HEK293 (cell line): Measurements from ENCODE around the gene CYP26A1.

Experiments
- GLIS1 ChIP-seq: fragments of 450-650 bp; formaldehyde crosslinking; IDR thresholded peaks from 2 replicates; pipeline ENCODE4 v1.5.1; 2016; ENCODE audit warnings: missing biosample characterization, missing genetic modification characterization
- OSR2 ChIP-seq: fragments of 450-650 bp; formaldehyde crosslinking; IDR thresholded peaks from 2 replicates; pipeline ENCODE4 v1.5.1; 2016; ENCODE audit warnings: missing biosample characterization, missing genetic modification characterization
- ZBTB1 ChIP-seq: fragments of 450-650 bp; formaldehyde crosslinking; IDR thresholded peaks from 2 replicates; pipeline ENCODE4 v1.5.1; 2016; ENCODE audit warnings: missing biosample characterization, missing genetic modification characterization
- ZBTB21 ChIP-seq: fragments of 450-650 bp; formaldehyde crosslinking; IDR thresholded peaks from 2 replicates; pipeline ENCODE4 v1.5.1; 2017; ENCODE audit warnings: missing biosample characterization, missing genetic modification characterization
- ZNF473 ChIP-seq: fragments of 450-650 bp; formaldehyde crosslinking; IDR thresholded peaks from 2 replicates; pipeline ENCODE4 v1.5.1; 2017; ENCODE audit warnings: missing biosample characterization, missing genetic modification characterization
- ZNF621 ChIP-seq: fragments of 450-650 bp; formaldehyde crosslinking; IDR thresholded peaks from 2 replicates; pipeline ENCODE4 v1.5.1; 2017; ENCODE audit warnings: missing biosample characterization, missing genetic modification characterization
- ZNF629 ChIP-seq: fragments of 450-650 bp; formaldehyde crosslinking; IDR thresholded peaks from 2 replicates; pipeline ENCODE4 v1.5.1; 2017; ENCODE audit warnings: missing biosample characterization, missing genetic modification characterization
- ZNF707 ChIP-seq: fragments of 450-650 bp; formaldehyde crosslinking; IDR thresholded peaks from 2 replicates; pipeline ENCODE4 v1.5.1; 2016; ENCODE audit warnings: missing biosample characterization, missing genetic modification characterization
- ZNF776 ChIP-seq: fragments of 450-650 bp; formaldehyde crosslinking; IDR thresholded peaks from 2 replicates; pipeline ENCODE4 v1.5.0; 2017; ENCODE audit warnings: missing biosample characterization, missing genetic modification characterization, borderline replicate concordance
- ZNF792 ChIP-seq: fragments of 450-650 bp; formaldehyde crosslinking; IDR thresholded peaks from 2 replicates; pipeline ENCODE4 v1.5.1; 2016; ENCODE audit warnings: missing biosample characterization, missing genetic modification characterization
- TF ChIP-seq, protein P1 (sequence below): fragments of 450-650 bp; formaldehyde crosslinking; IDR thresholded peaks from 2 replicates; pipeline ENCODE4 v1.5.1; 2016; ENCODE audit warnings: missing biosample characterization, missing genetic modification characterization
- TF ChIP-seq, protein P2 (sequence below): fragments of 450-650 bp; formaldehyde crosslinking; IDR thresholded peaks from 2 replicates; pipeline ENCODE4 v1.5.1; 2016; ENCODE audit warnings: missing biosample characterization, missing genetic modification characterization
- TF ChIP-seq, protein P3 (sequence below): fragments of 450-650 bp; formaldehyde crosslinking; IDR thresholded peaks from 2 replicates; pipeline ENCODE4 v1.5.1; 2016; ENCODE audit warnings: missing biosample characterization, missing genetic modification characterization
- TF ChIP-seq, protein P4 (sequence below): fragments of 450-650 bp; formaldehyde crosslinking; IDR thresholded peaks from 2 replicates; pipeline ENCODE4 v1.5.1; 2016; ENCODE audit warnings: missing biosample characterization, missing genetic modification characterization, low read depth

DNA sequence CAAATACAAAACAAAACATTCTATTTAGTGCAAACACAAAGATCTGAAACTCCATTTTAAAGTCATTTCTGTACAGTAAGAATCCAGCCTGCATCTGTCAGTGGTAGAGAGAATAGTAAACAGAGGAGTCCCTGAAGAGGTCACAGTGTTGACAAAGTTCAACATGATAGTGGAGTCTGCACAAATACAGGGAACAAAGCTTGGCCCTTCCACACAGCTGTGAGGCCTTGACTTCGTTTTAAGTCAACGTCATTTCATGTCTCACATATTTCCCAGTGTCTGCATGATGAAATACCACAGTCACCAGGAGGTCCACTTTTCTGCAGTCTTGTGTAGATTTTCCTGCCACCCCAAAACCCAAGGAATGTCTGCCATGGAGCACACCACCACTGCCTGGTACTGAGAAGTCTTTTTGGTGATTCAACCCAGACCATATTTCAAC, 33.0 kb downstream of the CYP26A1 start:
- TF ChIP-seq ZNF707 (tag by site-specific recombination) (no peak), GLIS1 (tag by site-specific recombination) (no peak), ZNF629 (tag by site-specific recombination) (no peak), ZBTB21 (tag by site-specific recombination) (no peak), ZNF792 (no peak), OSR2 (tag by site-specific recombination) (no peak), ZBTB1 (tag by site-specific recombination) (no peak), ZNF621 (no peak), ZNF776 (tag by site-specific recombination) (no peak), ZNF473 (no peak)
- TF ChIP-seq, protein P1, sequence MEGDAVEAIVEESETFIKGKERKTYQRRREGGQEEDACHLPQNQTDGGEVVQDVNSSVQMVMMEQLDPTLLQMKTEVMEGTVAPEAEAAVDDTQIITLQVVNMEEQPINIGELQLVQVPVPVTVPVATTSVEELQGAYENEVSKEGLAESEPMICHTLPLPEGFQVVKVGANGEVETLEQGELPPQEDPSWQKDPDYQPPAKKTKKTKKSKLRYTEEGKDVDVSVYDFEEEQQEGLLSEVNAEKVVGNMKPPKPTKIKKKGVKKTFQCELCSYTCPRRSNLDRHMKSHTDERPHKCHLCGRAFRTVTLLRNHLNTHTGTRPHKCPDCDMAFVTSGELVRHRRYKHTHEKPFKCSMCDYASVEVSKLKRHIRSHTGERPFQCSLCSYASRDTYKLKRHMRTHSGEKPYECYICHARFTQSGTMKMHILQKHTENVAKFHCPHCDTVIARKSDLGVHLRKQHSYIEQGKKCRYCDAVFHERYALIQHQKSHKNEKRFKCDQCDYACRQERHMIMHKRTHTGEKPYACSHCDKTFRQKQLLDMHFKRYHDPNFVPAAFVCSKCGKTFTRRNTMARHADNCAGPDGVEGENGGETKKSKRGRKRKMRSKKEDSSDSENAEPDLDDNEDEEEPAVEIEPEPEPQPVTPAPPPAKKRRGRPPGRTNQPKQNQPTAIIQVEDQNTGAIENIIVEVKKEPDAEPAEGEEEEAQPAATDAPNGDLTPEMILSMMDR (tag by site-specific recombination): no peak
- TF ChIP-seq, protein P2, sequence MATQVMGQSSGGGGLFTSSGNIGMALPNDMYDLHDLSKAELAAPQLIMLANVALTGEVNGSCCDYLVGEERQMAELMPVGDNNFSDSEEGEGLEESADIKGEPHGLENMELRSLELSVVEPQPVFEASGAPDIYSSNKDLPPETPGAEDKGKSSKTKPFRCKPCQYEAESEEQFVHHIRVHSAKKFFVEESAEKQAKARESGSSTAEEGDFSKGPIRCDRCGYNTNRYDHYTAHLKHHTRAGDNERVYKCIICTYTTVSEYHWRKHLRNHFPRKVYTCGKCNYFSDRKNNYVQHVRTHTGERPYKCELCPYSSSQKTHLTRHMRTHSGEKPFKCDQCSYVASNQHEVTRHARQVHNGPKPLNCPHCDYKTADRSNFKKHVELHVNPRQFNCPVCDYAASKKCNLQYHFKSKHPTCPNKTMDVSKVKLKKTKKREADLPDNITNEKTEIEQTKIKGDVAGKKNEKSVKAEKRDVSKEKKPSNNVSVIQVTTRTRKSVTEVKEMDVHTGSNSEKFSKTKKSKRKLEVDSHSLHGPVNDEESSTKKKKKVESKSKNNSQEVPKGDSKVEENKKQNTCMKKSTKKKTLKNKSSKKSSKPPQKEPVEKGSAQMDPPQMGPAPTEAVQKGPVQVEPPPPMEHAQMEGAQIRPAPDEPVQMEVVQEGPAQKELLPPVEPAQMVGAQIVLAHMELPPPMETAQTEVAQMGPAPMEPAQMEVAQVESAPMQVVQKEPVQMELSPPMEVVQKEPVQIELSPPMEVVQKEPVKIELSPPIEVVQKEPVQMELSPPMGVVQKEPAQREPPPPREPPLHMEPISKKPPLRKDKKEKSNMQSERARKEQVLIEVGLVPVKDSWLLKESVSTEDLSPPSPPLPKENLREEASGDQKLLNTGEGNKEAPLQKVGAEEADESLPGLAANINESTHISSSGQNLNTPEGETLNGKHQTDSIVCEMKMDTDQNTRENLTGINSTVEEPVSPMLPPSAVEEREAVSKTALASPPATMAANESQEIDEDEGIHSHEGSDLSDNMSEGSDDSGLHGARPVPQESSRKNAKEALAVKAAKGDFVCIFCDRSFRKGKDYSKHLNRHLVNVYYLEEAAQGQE: no peak
- TF ChIP-seq, protein P3, sequence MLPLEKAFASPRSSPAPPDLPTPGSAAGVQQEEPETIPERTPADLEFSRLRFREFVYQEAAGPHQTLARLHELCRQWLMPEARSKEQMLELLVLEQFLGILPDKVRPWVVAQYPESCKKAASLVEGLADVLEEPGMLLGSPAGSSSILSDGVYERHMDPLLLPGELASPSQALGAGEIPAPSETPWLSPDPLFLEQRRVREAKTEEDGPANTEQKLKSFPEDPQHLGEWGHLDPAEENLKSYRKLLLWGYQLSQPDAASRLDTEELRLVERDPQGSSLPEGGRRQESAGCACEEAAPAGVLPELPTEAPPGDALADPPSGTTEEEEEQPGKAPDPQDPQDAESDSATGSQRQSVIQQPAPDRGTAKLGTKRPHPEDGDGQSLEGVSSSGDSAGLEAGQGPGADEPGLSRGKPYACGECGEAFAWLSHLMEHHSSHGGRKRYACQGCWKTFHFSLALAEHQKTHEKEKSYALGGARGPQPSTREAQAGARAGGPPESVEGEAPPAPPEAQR (tag by site-specific recombination): no peak
- TF ChIP-seq, protein P4, sequence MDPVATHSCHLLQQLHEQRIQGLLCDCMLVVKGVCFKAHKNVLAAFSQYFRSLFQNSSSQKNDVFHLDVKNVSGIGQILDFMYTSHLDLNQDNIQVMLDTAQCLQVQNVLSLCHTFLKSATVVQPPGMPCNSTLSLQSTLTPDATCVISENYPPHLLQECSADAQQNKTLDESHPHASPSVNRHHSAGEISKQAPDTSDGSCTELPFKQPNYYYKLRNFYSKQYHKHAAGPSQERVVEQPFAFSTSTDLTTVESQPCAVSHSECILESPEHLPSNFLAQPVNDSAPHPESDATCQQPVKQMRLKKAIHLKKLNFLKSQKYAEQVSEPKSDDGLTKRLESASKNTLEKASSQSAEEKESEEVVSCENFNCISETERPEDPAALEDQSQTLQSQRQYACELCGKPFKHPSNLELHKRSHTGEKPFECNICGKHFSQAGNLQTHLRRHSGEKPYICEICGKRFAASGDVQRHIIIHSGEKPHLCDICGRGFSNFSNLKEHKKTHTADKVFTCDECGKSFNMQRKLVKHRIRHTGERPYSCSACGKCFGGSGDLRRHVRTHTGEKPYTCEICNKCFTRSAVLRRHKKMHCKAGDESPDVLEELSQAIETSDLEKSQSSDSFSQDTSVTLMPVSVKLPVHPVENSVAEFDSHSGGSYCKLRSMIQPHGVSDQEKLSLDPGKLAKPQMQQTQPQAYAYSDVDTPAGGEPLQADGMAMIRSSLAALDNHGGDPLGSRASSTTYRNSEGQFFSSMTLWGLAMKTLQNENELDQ (tag by site-specific recombination): no peak
